ENCODE data around the gene ARHGAP26.

GRCh38 chr5:142876817-142877216 lies 106.6 kb downstream of the ARHGAP26 start:
- TF ChIP-seq EP300 (IDR thresholded peaks at IDR 0.05) (no peak), CTCF (IDR thresholded peaks at IDR 0.05) (no peak)
